Suprapubic skin (tissue), 4 donors: ENCODE results near the gene FCN2.

Experiments
- EP300 ChIP-seq: sonication (generic); formaldehyde crosslinking; IDR thresholded peaks from one replicate; pipeline ENCODE4 v1.6.1; 2017; ENCODE audit warnings: antibody characterized with exemption
- POLR2A ChIP-seq, 2 donors: fragments of 450-650 bp; IDR thresholded peaks; one replicate each; pipeline ENCODE4 v1.6.1; 2017; ENCODE audit warnings: antibody characterized with exemption in 2 of 2, mild to moderate bottlenecking in 2 of 2, moderate library complexity in 2 of 2
- POLR2AphosphoS5 ChIP-seq, 3 donors: sonication (generic); formaldehyde crosslinking; IDR thresholded peaks; one replicate each; pipeline ENCODE4 v1.6.1; 2017; ENCODE audit warnings: antibody characterized with exemption in 3 of 3
- TF ChIP-seq, protein P1 (sequence below), 2 donors: fragments of 200-600 bp in 1 of 2; fragments of 450-650 bp in 1 of 2; sonication (generic) in 1 of 2; IDR thresholded peaks; one replicate each; pipeline ENCODE4 v1.5.1; 2016 to 2019; ENCODE audit warnings: antibody characterized with exemption in 2 of 2, mild to moderate bottlenecking in 1 of 2, moderate library complexity in 1 of 2

DNA sequence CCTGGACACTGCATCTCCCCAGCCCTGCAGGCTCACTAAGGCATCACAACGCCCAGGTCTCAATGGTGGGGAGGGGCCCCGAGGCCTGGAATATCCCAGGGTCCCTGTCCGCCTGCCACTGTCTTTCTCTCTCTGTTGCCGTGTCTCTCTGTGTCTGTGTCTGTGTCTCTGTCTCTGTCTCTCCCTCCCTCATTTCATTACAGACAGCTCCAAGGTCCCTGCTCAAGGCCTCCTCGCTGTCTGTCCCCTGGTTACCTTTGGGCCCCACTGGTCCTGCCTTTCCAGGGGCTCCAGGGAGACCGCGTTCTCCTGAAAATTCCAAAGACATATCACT, 33.9 kb downstream of the FCN2 start:
- TF ChIP-seq POLR2AphosphoS5 (IDR thresholded peaks at IDR 0.05), result no peak
- TF ChIP-seq, protein P1, sequence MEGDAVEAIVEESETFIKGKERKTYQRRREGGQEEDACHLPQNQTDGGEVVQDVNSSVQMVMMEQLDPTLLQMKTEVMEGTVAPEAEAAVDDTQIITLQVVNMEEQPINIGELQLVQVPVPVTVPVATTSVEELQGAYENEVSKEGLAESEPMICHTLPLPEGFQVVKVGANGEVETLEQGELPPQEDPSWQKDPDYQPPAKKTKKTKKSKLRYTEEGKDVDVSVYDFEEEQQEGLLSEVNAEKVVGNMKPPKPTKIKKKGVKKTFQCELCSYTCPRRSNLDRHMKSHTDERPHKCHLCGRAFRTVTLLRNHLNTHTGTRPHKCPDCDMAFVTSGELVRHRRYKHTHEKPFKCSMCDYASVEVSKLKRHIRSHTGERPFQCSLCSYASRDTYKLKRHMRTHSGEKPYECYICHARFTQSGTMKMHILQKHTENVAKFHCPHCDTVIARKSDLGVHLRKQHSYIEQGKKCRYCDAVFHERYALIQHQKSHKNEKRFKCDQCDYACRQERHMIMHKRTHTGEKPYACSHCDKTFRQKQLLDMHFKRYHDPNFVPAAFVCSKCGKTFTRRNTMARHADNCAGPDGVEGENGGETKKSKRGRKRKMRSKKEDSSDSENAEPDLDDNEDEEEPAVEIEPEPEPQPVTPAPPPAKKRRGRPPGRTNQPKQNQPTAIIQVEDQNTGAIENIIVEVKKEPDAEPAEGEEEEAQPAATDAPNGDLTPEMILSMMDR (IDR thresholded peaks at IDR 0.05), result no peak
- no peak for TF ChIP-seq POLR2A (IDR thresholded peaks at IDR 0.05)
- no peak for TF ChIP-seq EP300
